GM12891 (cell line): ENCODE measurements around the gene BBS5.

Experiments
- POLR2A ChIP-seq: IDR thresholded peaks from 2 replicates; pipeline ENCODE4 v1.6.1; 2011; ENCODE audit warnings: low read depth, low read length, control low read depth
- POU2F2 ChIP-seq: IDR thresholded peaks from 2 replicates; pipeline ENCODE4 v1.6.1; 2011; ENCODE audit warnings: low read depth, mild to moderate bottlenecking, control low read depth, low read length, moderate library complexity

- no peak for TF ChIP-seq POLR2A
- no peak for TF ChIP-seq POU2F2
Observed at GRCh38 chr2:169486487-169486886, 7.2 kb downstream of the BBS5 start.
